GM10266 (cell line): ENCODE measurements around the gene SSR2.

Source experiments
- DNase-seq: peaks from one replicate; pipeline ENCODE4 v3.0.0; 2012; ENCODE audit errors: extremely low spot score
- CTCF ChIP-seq: IDR thresholded peaks from 2 replicates; pipeline ENCODE4 v1.5.1; 2012; ENCODE audit warnings: mild to moderate bottlenecking, low read depth; ENCODE audit not compliant: control insufficient read depth, insufficient read depth; ENCODE audit errors: missing control alignments

SSR2 gene

GRCh38 chr1:156064615-156065014 lies 43.9 kb upstream of the SSR2 start:
- DNase-seq: no peak
- no peak for TF ChIP-seq CTCF

DNA sequence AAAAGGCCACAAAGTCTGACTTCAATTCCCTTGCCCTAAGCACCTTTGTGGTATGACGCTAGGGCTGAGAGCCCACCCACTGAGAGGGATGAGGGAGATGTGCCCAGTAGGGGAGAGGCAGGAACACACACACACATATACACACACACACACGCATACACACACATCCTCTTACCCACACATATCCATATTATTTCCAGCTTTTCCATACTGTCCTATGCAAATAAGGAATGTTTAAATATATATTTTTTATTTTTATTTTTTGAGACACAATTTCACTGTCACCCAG lies 43.2 kb upstream of the SSR2 start:
- TF ChIP-seq CTCF: no peak
- no peak for DNase-seq

DNA sequence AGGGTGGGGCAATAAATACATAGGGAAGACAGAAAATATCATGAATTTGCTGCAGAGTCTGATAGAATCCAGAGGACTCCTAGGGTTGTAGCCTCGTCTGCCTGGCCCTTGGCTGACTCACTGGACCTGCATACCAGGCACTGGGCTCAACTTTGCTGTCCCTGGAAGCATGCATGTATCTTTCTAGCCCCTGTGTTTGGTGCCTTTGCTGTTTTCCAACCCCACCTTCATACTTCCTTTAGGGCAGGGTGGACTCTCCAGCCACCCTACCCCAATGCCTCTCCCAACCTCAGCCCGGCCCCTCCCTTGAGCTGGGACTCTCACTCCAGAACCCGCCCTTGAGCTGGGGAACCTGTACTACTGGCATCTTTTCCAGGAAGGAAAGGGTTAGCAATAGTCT lies 41.4 kb upstream of the SSR2 start:
- TF ChIP-seq CTCF: no peak
- DNase-seq: no peak

GRCh38 chr1:156060937-156061636 lies 40.3 kb upstream of the SSR2 start, which contains the start of gene RAB25:
TSS of gene RAB25 (plus strand) at chr1:156061160. CDS start at chr1:156061401, 241 bp downstream.
- no peak for TF ChIP-seq CTCF
- no peak for DNase-seq

GRCh38 chr1:156056326-156056849 lies 35.6 kb upstream of the SSR2 start:
- no peak for TF ChIP-seq CTCF
- no peak for DNase-seq

GRCh38 chr1:156055281-156056048 lies 34.7 kb upstream of the SSR2 start:
- DNase-seq: no peak
- TF ChIP-seq CTCF: no peak

DNA sequence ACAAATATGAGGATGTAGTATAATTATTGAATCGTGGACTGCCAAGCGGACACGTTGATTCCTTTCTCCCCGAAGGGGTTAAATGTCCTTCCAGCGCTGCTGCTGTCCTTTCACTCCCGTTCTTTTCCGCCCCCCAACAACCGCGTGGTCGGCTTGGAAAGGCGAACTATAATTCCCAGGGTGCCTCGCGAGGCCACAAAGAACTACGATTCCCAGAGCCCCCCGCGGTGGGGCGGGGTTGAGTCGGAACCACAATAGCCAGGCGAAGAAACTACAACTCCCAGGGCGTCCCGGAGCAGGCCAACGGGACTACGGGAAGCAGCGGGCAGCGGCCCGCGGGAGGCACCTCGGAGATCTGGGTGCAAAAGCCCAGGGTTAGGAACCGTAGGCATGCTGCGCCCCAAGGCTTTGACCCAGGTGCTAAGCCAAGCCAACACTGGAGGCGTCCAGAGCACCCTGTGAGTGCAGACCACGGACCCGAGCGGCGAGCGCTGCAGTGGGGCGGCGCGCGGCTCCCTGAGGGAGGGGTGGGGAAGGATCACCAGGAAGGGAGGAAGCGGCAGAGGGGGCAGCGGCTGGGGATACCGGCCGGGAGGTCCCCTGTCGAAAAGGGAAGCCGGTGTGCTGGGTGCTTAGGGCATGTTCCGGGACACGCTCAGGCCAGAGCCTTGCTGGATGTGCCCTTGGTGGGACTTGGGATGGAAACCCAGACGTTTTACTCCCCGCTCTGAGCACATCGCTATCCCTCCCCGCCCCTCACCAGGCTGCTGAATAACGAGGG lies 33.9 kb upstream of the SSR2 start, which contains the start of gene LAMTOR2:
Gene LAMTOR2, plus strand, starts transcription at position 283 of the 781 bp plus-strand sequence. Its CDS starts 108 bp downstream, at position 391.
- no peak for TF ChIP-seq CTCF
- peak; percentile 95 for DNase-seq
